NOMO-1 treated with dmso at 0.1 percent for 144 hours (cell line): ENCODE data around the gene SMAD3.
"Not testable (repeated sequence)": the region's sequence is repeated elsewhere in the genome, so short reads cannot be mapped to it uniquely, and the experiment has no call there.

Experiments
- DNase-seq: peaks from one replicate; lab custom pipeline; 2025; ENCODE audit not compliant: unreplicated experiment; lab: John Stamatoyannopoulos, UW

SMAD3 gene

GRCh38 chr15:67062369-67062985, 2.9 kb upstream of the SMAD3 start:
- no peak for DNase-seq

GRCh38 chr15:67063689-67064606, 1.5 kb upstream of the SMAD3 start:
- no peak for DNase-seq

DNA sequence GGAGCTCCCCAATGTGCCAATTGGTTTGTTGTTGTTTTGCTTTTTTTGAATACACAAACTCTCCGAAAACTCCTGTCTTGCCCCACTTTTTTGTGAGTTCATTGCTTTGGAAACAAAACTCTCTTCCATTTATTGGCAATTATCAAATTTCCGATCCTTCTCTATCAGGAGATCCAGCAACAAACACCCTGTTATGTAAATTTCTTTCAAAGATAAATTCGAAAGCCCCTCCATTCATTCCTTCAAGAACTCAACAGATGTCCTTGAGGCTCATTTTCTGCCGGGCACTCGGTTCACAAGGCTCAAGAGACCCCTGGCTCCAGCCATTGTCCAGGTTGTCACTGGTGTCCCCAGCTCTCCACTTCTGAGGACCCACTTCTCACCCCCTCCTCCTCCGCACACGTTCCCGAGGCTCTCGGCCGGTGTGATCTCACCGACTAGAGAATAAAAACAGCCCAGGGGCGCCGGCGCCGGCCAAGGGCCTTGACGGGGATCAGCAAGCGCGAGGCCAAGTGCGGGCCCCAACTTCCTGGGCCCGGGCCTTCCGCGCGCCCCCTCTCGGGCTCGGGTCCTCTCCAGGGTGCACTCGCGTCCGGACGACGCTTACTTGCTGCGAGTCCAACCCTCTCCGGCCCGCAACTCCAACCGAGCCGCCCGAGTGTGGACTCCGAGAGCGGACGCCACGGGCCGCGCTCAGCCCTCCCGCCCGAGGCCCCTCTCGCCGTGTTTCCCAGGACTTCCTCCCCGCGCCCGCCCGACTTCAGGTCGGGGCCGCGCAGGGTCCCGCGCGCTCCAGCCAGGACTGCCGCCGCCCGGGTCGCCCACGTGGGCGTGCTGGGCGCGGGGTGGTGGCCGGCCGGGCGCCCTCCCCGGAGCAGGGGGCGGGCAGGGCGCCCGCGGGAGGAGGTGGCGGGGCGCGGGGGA, 533 bp upstream of the SMAD3 start:
- peak; percentile 67 for DNase-seq

- DNase-seq = no peak
Measured at GRCh38 chr15:67066041-67066958, 898 bp downstream of the SMAD3 start.

DNA sequence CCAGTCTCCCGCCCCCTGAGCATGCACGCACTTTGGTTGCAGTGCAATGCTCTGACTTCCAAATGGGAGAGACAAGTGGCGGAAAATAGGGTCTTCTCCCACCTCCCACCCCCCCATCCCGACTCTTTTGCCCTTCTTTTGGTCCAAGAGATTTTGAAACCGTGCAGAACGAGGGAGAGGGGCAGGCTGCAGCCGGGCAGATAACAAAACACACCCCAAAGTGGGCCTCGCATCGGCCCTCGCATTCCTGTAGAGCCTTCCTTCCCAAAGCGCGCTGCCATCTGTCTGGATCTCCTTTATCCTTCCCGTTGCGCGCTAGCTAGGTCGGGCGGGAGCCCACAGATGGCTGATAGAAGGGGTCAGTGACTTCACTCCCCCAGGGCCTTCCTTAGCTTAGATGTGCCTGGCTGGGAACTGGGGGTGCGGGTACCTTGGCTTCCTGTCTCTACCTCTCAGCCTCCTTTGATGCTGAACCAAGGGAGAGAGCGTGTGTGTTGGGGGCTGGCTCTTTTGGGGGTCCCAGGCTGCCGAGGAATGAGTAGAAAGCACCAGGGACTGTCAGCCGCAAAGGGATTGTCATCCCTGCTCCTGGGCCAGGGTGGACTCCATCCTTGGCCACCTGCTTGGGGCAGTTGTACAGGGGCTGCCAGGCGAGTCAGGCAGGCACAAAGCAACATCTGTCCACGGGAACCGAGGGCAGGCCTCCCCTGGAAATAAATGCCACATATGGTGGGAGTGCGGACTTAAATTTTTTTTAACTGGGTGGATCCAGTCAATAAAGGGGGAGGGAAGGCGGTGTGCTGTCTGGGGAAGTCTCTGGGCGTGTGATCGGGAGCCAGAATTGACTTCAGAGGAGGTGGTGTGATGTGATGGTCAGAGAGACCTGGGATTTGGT, 1.8 kb downstream of the SMAD3 start:
- no peak for DNase-seq

DNA sequence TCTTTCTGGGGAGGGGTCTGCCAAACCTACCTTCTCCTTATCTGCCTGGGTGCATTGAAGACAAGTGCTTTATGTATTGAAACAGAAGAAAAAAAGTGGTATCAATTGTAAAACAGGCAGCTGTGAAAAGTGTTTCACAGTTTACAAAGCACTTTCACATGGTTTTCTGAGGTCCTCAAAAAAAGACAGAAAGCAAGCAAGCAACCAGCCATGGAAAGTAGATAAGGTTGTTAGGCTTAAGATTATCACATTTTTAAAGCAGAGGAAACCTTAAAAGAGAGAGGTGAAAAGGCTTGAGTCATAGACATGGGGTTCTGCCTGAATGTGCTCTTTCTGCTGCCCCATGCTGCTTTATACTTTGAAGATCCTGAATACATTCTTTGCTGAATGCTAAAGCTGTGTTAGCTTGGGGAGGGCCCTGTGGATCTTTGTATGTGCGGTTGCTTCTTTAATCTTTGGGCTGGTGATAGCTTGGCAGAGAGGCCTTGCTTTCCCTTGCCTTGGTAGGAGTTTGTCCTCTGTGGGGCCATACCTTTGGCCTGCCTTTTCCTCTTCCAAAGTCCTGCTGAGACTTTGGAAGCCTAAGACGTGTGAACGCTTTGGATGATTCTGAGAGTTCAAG, 2.6 kb downstream of the SMAD3 start:
- DNase-seq = no peak

DNA sequence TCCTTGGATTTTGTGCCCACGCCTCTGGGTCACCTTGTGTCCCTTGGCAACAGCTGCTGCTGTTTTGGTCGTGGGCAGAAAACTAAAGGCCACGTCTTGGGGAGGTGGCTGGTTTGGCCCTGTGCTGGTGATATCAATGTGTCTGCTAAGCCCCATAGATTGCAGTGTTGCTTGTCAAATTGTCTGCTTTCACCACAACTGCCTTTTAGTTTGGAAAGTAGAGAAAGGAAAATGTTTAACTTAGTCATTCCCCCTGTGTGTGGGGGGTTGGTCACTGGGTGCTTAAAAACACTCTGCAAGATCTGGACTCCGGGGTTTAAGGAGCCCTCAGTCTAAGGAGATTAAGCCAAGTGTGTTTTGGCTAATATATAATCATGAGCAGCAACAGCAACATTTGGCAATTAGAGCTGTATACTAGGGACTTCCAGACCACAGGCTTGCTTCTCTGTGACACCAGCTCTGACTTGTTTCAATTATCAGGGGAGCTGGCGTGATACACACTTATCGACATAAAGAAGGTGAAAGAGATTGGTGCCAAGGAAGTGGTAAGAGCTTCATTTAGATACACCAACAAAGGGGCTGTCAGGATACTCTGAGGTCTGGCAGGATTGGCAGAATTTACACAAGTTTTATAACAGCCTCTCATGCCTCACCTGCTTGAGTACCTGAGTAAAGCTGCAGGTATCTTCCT, 3.5 kb downstream of the SMAD3 start:
- DNase-seq = no peak

DNA sequence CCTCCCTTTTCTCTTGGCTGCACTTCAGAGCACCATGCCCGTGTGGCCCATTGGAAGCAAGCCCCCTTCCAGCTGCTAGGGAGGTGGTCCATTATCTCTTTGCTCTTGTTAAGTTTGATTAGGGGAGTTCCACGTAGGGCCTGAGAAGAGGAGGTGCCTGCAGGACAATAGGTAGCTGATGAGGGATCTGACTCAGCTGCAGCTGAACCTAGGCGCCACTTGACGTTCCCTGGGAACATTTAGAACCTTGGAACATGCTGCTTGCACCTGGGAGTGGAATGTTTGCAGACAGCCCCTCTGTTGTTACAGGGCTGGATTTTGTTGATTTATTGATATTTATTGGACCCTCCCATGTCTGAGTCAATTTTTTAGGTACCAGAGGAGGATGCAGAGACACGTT, 4.7 kb downstream of the SMAD3 start:
- DNase-seq = no peak

GRCh38 chr15:67070892-67071664, 5.7 kb downstream of the SMAD3 start:
- no peak for DNase-seq

DNA sequence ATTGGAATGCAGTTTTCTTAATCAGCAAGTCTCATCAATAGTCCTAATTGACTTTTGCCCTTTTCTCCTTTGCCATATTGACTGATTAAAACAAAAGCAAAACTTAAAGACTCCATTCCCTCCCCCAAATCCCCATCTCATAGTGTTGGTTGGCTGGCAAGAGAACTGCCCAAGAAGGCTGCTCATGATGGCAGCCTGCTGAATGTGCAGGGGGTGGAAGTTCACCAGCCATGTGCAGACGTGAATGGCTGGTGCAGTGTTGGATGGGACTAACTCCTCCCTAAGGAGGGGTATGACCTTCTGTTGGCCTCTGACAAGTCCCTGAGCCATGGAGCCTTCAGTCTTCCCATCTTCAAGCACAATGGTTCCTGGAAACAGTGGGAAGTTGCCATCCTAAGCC, 7.0 kb downstream of the SMAD3 start:
- DNase-seq = no peak

DNA sequence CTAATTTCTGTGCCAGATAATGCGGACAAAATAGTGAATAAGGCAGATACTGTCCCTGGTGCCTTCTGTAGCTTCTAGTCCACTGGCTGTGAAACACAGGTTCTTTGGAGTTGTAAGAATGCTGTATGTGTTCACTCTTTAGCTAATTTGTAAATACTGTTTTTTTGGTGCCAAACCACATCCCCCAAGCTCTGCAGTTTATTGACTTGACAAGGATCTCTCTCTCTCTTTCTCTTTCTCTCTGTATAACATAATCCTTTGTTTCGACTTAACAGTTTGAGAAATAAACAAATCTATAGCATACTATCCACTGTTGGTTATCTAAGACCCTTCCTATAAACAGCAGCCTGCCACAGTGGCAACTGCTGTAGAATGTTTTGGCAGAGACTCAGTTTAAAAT, 7.6 kb downstream of the SMAD3 start:
- DNase-seq = no peak

DNA sequence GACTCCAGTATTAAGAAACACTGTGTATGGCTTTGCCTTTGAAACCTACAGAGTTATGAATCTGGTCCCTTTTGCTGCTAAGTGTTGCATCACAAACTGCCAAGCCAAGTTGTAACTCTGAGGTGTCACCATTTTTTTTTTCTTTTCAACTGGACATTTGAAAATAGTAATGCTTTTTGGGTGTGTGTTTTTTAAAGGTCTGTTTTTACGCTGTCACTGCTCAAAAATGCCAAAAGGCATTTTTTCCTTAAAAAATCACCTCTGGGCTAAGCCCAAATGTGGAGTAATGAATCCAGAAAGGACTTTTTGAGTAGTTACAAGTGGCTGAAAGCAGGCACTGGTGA, 9.5 kb downstream of the SMAD3 start:
- peak; percentile 20 for DNase-seq

DNA sequence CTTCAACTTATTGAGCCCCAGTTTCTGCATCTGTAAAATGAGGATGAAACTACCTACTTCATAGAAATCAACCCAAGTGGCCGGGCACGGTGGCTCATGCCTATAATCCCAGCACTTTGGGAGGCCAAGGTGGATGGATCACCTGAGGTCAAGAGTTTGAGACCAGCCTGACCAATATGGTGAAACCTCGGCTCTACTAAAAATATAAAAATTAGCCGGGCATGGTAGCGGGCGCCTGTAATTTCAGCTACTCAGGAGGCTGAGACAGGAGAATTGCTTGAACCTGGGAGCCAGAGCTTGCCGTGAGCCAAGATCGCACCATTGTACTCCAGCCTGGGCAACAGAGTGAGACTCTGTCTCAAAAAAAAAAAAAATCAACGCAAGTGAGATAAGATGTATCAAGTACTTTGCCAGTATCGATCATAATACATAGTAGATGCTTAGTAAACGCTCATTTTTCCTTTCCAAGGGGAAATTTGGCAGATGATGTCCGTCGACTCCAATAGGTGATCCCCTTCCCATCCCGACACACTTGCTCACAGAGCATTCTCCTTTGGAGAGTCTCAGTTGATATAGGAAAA, 10.2 kb downstream of the SMAD3 start:
- DNase-seq = not testable (repeated sequence)

DNA sequence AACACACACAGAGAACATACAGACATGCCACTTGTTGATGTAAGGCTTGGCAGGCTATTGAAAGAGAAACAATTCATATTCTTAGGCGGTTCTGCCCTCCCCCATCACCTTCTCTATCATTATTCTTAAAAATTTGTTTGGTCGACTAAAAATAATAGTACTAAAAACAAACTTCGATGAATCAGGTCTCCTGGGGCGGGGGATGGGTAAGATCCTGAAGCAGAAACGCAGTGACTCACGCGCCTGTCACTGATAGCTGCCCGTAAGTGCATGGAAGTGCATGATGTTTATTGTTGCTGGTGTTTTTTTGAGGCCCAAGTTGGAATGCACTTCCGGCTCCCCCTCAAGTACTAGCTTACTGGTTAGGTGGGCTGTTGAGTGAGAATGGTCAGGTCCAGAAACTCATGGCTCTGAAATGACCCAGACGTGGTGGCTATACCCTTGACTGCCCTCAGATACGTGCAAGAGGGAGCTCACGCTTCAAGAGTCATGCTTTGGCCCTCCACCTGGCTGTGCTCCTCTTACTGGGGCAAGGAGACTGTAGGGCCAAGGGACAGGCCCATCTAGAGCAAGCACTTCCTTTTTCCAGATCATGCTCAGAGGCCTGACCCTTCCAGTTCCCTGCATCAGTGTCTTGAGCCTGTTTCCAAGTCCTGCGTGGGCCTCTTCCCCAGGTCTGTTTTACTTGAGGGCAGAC, 10.9 kb downstream of the SMAD3 start:
- DNase-seq = no peak

- DNase-seq = peak; percentile 75
Measured at GRCh38 chr15:67077641-67078215, 12.3 kb downstream of the SMAD3 start.

GRCh38 chr15:67079361-67079760, 14.0 kb downstream of the SMAD3 start:
- DNase-seq = no peak
